IPS-18a (cell line): Measurements from ENCODE around the gene MYRIP.
"Not testable (repeated sequence)": the region's sequence is repeated elsewhere in the genome, so short reads cannot be mapped to it uniquely, and the experiment has no call there.

Source experiments
- H3K27ac ChIP-seq: one replicate; pipeline ENCODE4 v1.5.1; 2013; ENCODE audit warnings: low read length
- H3K27me3 ChIP-seq: one replicate; pipeline ENCODE4 v1.6.1; 2013; ENCODE audit warnings: mild to moderate bottlenecking, low read length; ENCODE audit not compliant: control insufficient read depth, insufficient read depth
- H3K36me3 ChIP-seq: one replicate; pipeline ENCODE4 v1.6.1; 2013; ENCODE audit warnings: low read depth, low read length; ENCODE audit not compliant: control insufficient read depth
- H3K4me1 ChIP-seq: one replicate; pipeline ENCODE4 v1.6.1; 2013; ENCODE audit warnings: low read depth, low read length; ENCODE audit not compliant: control insufficient read depth
- H3K4me3 ChIP-seq: one replicate; pipeline ENCODE4 v1.5.1; 2013; ENCODE audit warnings: low read length
- H3K9ac ChIP-seq: one replicate; pipeline ENCODE4 v1.6.1; 2013; ENCODE audit warnings: mild to moderate bottlenecking, low read length, moderate library complexity
- H3K9me3 ChIP-seq: one replicate; pipeline ENCODE4 v1.6.1; 2013; ENCODE audit warnings: low read depth, low read length; ENCODE audit not compliant: control insufficient read depth

Gene MYRIP

GRCh38 chr3:40116478-40117177, 307.2 kb downstream of the MYRIP start:
- H3K4me3 ChIP-seq, result no peak overlapping the region
- no peak overlapping the region for H3K27ac ChIP-seq
- H3K9ac ChIP-seq, result no peak overlapping the region

DNA sequence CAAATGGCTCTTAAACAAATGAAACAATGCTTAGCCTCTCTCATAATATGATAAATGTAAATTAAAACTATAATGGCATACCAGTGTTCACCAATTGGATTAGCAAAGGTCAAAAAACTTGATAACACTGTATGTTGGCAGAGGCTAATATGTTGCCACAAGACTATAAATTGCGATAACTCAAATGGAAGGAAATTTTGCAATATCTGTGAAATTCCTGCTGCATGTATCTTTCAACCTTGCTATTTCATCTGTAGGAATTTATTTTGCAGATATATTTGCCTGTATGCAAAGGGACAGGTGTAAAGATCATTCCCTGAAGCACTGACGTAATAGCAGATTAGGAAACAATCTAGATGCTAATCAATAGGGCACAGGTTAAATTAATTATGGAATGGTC, 308.7 kb downstream of the MYRIP start:
- Histone ChIP-seq H3K27ac (no peak overlapping the region), H3K4me3 (no peak overlapping the region), H3K36me3 (no peaks in the 10 kb centered on the region), H3K4me1 (no peaks in the 10 kb centered on the region), H3K9ac (no peak overlapping the region), H3K9me3 (no peaks in the 10 kb centered on the region), H3K27me3 (no peaks in the 10 kb centered on the region)

More at GRCh38 chr3:40116478-40117177, 307.2 kb downstream of the MYRIP start:
- no peaks in the 10 kb centered on the region for H3K27me3 ChIP-seq
- no peaks in the 10 kb centered on the region for H3K4me1 ChIP-seq
- H3K9me3 ChIP-seq, result no peaks in the 10 kb centered on the region
- H3K36me3 ChIP-seq, result no peaks in the 10 kb centered on the region

- Histone ChIP-seq H3K27ac (no peak overlapping the region), H3K9me3 (no peaks in the 10 kb centered on the region)
Measured at GRCh38 chr3:40120067-40120692, 310.8 kb downstream of the MYRIP start.

DNA sequence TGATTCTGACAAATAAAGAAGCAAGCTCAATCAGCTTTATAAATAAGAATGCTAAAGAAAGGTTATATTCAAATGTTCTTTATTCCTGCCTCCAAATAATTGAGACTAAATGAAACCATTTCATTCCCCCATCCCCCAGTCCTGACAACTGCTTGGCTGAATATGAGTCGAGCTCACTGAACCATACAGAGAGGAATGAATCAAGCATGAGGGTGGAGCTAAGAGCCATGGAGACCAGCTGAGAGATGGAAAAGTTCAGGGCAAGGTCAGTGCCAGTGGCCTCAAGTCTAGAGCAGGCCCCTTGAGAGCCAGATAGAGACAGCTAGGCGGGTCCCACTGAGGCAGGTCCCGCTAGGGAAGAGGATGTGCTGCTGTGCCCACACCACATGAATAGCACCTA, 311.4 kb downstream of the MYRIP start:
- Histone ChIP-seq H3K36me3 (no peaks in the 10 kb centered on the region), H3K9me3 (no peaks in the 10 kb centered on the region), H3K27ac (no peak overlapping the region), H3K9ac (no peak overlapping the region), H3K27me3 (no peaks in the 10 kb centered on the region), H3K4me3 (no peak overlapping the region), H3K4me1 (no peaks in the 10 kb centered on the region)

More at GRCh38 chr3:40120067-40120692, 310.8 kb downstream of the MYRIP start:
- Histone ChIP-seq H3K36me3 (no peaks in the 10 kb centered on the region), H3K4me1 (no peaks in the 10 kb centered on the region), H3K27me3 (no peaks in the 10 kb centered on the region), H3K4me3 (no peak overlapping the region), H3K9ac (no peak overlapping the region)

- Histone ChIP-seq H3K4me1 (no peaks in the 10 kb centered on the region), H3K27ac (no peak overlapping the region), H3K27me3 (no peaks in the 10 kb centered on the region), H3K36me3 (no peaks in the 10 kb centered on the region), H3K9me3 (no peaks in the 10 kb centered on the region), H3K9ac (no peak overlapping the region), H3K4me3 (no peak overlapping the region)
Measured at GRCh38 chr3:40124918-40125317, 315.5 kb downstream of the MYRIP start.

GRCh38 chr3:40128166-40128565, 318.8 kb downstream of the MYRIP start:
- no peak overlapping the region for H3K9ac ChIP-seq
- no peaks in the 10 kb centered on the region for H3K4me1 ChIP-seq
- H3K9me3 ChIP-seq, result peaks cover 2% of the 10 kb centered on the region
- no peaks in the 10 kb centered on the region for H3K27me3 ChIP-seq
- no peak overlapping the region for H3K4me3 ChIP-seq
- H3K27ac ChIP-seq, result no peak overlapping the region
- no peaks in the 10 kb centered on the region for H3K36me3 ChIP-seq

DNA sequence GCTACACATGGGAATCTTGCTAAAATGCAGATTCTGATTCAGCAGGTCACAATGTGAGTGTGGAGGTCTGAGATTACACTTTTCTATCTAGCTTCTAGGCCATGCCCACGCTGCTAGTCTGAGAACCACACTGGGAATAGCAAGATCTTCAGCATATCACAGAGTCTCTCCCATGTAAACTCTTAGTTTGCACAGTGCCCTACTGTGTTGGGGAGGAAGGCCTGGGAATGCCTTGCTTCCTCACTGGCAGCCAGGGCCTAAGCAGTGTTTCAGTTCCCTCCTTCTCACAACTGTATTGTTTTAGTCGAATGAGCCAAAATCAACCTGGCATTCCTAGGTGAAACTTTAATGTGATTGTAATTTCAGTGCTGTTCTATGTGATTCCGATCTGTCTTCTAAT, 320.1 kb downstream of the MYRIP start:
- H3K27me3 ChIP-seq, result no peaks in the 10 kb centered on the region
- H3K4me3 ChIP-seq, result no peak overlapping the region
- H3K9me3 ChIP-seq, result peaks cover 8% of the 10 kb centered on the region
- H3K9ac ChIP-seq, result no peak overlapping the region
- no peaks in the 10 kb centered on the region for H3K4me1 ChIP-seq
- H3K27ac ChIP-seq, result no peak overlapping the region
- H3K36me3 ChIP-seq, result no peaks in the 10 kb centered on the region

DNA sequence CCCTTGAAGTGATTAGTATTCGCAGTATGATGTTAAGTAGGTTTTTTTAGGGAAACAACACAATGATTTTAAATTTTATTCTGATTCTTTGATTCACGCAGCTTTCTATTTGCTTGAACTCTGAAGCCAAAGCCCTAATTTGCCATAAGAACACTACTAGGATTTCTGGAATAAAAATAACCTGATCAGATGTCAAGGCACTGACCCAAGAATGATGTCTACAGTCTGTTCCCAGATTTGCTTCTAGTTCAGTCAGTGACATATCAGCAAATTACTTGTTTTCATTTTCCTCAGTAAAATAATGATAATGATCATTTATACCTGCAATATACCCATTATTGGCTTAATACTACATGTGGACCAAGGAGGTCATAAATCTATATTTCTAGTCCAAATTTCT, 320.6 kb downstream of the MYRIP start:
- no peaks in the 10 kb centered on the region for H3K27me3 ChIP-seq
- no peak overlapping the region for H3K27ac ChIP-seq
- no peak overlapping the region for H3K9ac ChIP-seq
- no peak overlapping the region for H3K4me3 ChIP-seq
- no peaks in the 10 kb centered on the region for H3K36me3 ChIP-seq
- no peaks in the 10 kb centered on the region for H3K4me1 ChIP-seq
- H3K9me3 ChIP-seq, result peaks cover 8% of the 10 kb centered on the region

DNA sequence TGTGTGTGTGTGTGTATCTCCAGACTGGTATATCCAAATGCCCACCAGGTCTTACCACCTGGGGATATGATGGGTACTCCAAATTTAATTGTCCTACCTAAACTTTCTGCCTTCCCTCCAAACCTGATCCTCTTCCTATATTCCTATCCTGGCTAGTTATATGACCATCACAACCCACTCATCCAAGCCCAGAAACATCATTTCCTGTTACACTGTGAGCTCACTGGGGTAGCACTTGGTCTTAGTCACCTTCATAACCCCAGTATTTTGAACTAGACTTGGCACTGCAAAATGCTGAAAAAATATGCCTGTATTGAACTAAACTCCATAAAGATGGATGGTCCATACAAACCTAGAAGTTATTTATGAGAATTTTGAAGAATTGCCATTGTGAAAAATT, 321.3 kb downstream of the MYRIP start:
- H3K9ac ChIP-seq, result no peak overlapping the region
- H3K27me3 ChIP-seq, result no peaks in the 10 kb centered on the region
- H3K9me3 ChIP-seq, result peaks cover 8% of the 10 kb centered on the region
- H3K4me3 ChIP-seq, result no peak overlapping the region
- no peaks in the 10 kb centered on the region for H3K4me1 ChIP-seq
- H3K36me3 ChIP-seq, result no peaks in the 10 kb centered on the region
- H3K27ac ChIP-seq, result no peak overlapping the region

DNA sequence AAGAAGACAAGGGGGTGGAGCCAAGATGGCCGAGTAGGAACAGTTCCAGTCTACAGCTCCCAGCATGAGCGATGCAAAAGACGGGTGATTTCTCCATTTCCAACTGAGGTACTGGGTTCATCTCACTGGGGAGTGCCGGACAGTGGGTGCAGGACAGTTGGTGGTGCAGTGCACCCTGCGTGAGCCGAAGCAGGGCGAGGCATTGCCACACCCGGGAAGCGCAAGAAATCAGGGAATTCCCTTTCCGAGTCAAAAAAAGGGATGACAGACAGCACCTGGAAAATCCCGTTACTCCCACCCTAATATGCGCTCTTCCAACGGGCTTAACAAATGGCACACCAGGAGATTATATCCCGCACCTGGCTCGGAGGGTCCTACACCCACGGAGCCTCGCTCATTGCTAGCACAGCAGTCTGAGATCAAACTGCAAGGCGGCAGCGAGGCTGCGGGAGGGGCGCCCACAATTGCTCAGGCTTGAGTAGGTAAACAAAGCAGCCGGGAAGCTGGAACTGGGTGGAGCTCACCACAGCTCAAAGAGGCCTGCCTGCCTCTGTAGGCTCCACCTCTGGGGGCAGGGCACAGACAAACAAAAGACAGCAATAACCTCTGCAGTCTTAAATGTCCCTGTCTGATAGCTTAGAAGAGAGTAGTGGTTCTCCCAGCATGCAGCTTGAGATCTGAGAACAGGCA, 324.6 kb downstream of the MYRIP start:
- not testable (repeated sequence) for H3K36me3 ChIP-seq, H3K27ac ChIP-seq, H3K9ac ChIP-seq, H3K4me3 ChIP-seq, H3K4me1 ChIP-seq, H3K9me3 ChIP-seq, H3K27me3 ChIP-seq

- Histone ChIP-seq H3K36me3 (no peaks in the 10 kb centered on the region), H3K9me3 (peaks cover 8% of the 10 kb centered on the region), H3K27ac (no peak overlapping the region), H3K9ac (no peak overlapping the region), H3K27me3 (no peaks in the 10 kb centered on the region), H3K4me1 (no peaks in the 10 kb centered on the region), H3K4me3 (no peak overlapping the region)
Measured at GRCh38 chr3:40137591-40138295, 328.3 kb downstream of the MYRIP start.
